Measurements from ENCODE around the gene CBFA2T3. TPM values are rescaled to one million over a fixed set of nuclear protein-coding genes. Genes with fewer than 3 reads are reported as not detected.

Gene CBFA2T3
- polyA plus RNA-seq, 3 donors, result 5.3 to 32.2 (median 6.2) TPM

DNA sequence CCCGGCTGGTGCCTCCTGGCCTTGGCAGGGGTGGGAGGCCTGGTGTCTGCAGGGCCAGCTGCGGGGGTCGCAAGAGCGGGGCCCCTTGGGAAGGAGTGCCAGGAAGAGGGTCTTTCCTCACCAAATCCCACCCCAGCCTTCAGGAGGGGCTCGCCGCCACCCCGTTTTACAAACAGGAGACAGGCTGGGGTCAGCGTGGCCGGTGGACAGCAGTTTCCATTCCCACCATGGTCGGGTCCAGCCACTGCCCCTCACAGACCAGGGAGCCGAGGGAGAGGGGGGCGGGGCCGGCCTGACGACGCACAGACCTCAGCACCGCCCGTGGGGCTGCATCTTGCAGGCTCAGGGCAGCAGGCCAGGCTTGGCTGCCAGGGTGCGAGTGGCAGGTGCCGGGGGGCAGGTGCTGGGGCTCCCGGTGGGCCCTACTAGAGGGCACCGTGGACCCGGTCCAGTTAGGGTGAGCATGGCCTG, 7.6 kb downstream of the CBFA2T3 start:
- no peaks in the 10 kb centered on the region for H3K9me3 ChIP-seq (replicated peaks in 1 of 2; ENCODE audit: control insufficient read depth in 1 of 2, insufficient read depth in 1 of 2, low read length in 2 of 2)
- 77% methylated on average over 17 of the region's 22 CpGs for WGBS (ENCODE audit: insufficient coverage)
- no peak overlapping the region for H3K9ac ChIP-seq (ENCODE audit: insufficient read depth, low read length, poor library complexity, severe bottlenecking)
- Mint-ChIP-seq H3K27me3 (ENCODE audit: low read depth in 3 of 3) (peaks cover 2 to 25% (median 19%) of the 10 kb centered on the region in 3 donors), H3K4me3 (peak overlapping the region in 1 of 2 donors; percentile 48), H3K27ac (no peak overlapping the region), H3K9me3 (peaks cover 0 to 3% (median 0%) of the 10 kb centered on the region in 7 donors), H3K36me3 (peaks cover 34 to 50% of the 10 kb centered on the region in 2 donors), H3K4me1 (peaks cover 74% of the 10 kb centered on the region)
- no peak overlapping the region for H3K4me2 ChIP-seq (replicated peaks; ENCODE audit: extremely low read depth, low read length, poor library complexity, severe bottlenecking)
- TF ChIP-seq, protein P1, sequence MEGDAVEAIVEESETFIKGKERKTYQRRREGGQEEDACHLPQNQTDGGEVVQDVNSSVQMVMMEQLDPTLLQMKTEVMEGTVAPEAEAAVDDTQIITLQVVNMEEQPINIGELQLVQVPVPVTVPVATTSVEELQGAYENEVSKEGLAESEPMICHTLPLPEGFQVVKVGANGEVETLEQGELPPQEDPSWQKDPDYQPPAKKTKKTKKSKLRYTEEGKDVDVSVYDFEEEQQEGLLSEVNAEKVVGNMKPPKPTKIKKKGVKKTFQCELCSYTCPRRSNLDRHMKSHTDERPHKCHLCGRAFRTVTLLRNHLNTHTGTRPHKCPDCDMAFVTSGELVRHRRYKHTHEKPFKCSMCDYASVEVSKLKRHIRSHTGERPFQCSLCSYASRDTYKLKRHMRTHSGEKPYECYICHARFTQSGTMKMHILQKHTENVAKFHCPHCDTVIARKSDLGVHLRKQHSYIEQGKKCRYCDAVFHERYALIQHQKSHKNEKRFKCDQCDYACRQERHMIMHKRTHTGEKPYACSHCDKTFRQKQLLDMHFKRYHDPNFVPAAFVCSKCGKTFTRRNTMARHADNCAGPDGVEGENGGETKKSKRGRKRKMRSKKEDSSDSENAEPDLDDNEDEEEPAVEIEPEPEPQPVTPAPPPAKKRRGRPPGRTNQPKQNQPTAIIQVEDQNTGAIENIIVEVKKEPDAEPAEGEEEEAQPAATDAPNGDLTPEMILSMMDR (IDR thresholded peaks at IDR 0.05), result no peak
- H3K27ac ChIP-seq (ENCODE audit: low read depth in 1 of 2, low read length in 2 of 2), result no peak overlapping the region
- intact Hi-C loops (cut with micrococcal nuclease), result no loop called here
- H2AFZ ChIP-seq (ENCODE audit: insufficient read depth, low read depth, low read length, poor library complexity, severe bottlenecking), result no peak overlapping the region
- peaks cover 72 to 86% of the 10 kb centered on the region in 2 donors for H3K4me1 ChIP-seq (ENCODE audit: control insufficient read depth in 1 of 2, insufficient read depth in 2 of 2, low read length in 2 of 2)
- H3K36me3 ChIP-seq (replicated peaks in 1 of 2; ENCODE audit: control insufficient read depth in 1 of 2, insufficient read depth in 2 of 2, low read length in 2 of 2), result peaks cover 8 to 15% of the 10 kb centered on the region in 2 donors
- peaks cover 98% of the 10 kb centered on the region for H4K20me1 ChIP-seq (ENCODE audit: insufficient read depth, low read length)
- no peak for DNase-seq
- H3K79me2 ChIP-seq (ENCODE audit: insufficient read depth, low read length), result peaks cover 83% of the 10 kb centered on the region
- H3K4me3 ChIP-seq (replicated peaks in 1 of 3; ENCODE audit: low read depth in 2 of 3, low read length in 3 of 3), result peak overlapping the region in 1 of 3 experiments; percentile 3
- peaks cover 0 to 2% of the 10 kb centered on the region in 2 donors for H3K27me3 ChIP-seq (ENCODE audit: control insufficient read depth in 2 of 2, insufficient read depth in 2 of 2, low read length in 2 of 2)

DNA sequence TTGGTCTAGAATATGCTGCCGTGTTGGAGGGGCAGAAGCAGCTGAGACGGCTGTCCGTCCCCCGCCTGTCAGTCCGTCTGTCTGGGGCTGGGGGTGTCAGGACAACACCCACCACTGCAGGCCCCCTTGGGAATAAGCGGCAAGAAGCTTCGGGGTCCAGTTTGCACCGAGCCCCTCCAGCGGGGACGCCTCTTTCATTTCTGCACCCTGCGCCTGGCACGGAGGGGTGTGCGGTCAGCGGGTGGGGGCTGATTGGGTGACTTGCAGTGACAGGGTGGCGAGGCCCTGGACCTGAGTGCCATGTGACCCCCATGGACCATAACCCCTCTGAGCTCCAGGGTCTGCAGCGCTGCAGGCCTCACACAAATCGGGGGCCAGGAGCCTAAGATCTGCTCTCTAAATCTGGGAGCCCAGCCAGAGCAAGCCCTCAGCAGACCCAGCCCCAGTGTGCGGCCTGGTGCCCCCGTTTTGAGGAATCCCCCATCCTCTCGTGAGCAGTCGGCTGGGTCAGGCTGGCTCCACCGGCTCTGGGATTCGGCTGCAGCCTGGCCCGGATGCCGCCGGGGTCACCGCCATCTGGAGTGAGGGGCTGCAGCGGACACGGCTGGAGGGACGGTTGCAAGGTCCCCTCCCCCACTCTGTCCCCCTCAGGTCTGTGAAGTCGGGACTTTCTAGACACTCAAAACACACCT, 8.3 kb downstream of the CBFA2T3 start:
- Histone ChIP-seq H3K27me3 (ENCODE audit: control insufficient read depth in 2 of 2, insufficient read depth in 2 of 2, low read length in 2 of 2) (peaks cover 0 to 2% of the 10 kb centered on the region in 2 donors), H3K4me3 (replicated peaks in 1 of 3; ENCODE audit: low read depth in 2 of 3, low read length in 3 of 3) (peak overlapping the region in 1 of 3 experiments; percentile 49), H3K4me2 (replicated peaks; ENCODE audit: extremely low read depth, low read length, poor library complexity, severe bottlenecking) (peak overlapping the region; percentile 56), H3K79me2 (ENCODE audit: insufficient read depth, low read length) (peaks cover 80% of the 10 kb centered on the region), H3K9ac (ENCODE audit: insufficient read depth, low read length, poor library complexity, severe bottlenecking) (no peak overlapping the region), H4K20me1 (ENCODE audit: insufficient read depth, low read length) (peaks cover 98% of the 10 kb centered on the region), H3K9me3 (replicated peaks in 1 of 2; ENCODE audit: control insufficient read depth in 1 of 2, insufficient read depth in 1 of 2, low read length in 2 of 2) (no peaks in the 10 kb centered on the region), H3K4me1 (ENCODE audit: control insufficient read depth in 1 of 2, insufficient read depth in 2 of 2, low read length in 2 of 2) (peaks cover 65 to 79% of the 10 kb centered on the region in 2 donors), H3K36me3 (replicated peaks in 1 of 2; ENCODE audit: control insufficient read depth in 1 of 2, insufficient read depth in 2 of 2, low read length in 2 of 2) (peaks cover 10 to 21% of the 10 kb centered on the region in 2 donors), H3K27ac (ENCODE audit: low read depth in 1 of 2, low read length in 2 of 2) (no peak overlapping the region), H2AFZ (ENCODE audit: insufficient read depth, low read depth, low read length, poor library complexity, severe bottlenecking) (no peak overlapping the region)
- Mint-ChIP-seq H3K36me3 (peaks cover 36 to 50% of the 10 kb centered on the region in 2 donors), H3K9me3 (peaks cover 0 to 3% (median 0%) of the 10 kb centered on the region in 7 donors), H3K4me1 (peaks cover 67% of the 10 kb centered on the region), H3K4me3 (peak overlapping the region in 1 of 2 donors; percentile 55), H3K27me3 (ENCODE audit: low read depth in 3 of 3) (peaks cover 2 to 25% (median 23%) of the 10 kb centered on the region in 3 donors), H3K27ac (peak overlapping the region in 1 of 7 donors; percentile 36)
- TF ChIP-seq, protein P1 (IDR thresholded peaks at IDR 0.05), result no peak
- DNase-seq, result no peak
- intact Hi-C loops (cut with micrococcal nuclease), result no loop called here
- WGBS (ENCODE audit: insufficient coverage), result 75% methylated on average over 28 of the region's 31 CpGs

All from CD14-positive monocyte (primary cell).